OCI-LY3 (cell line): ENCODE results near the gene TGFB1.

ENCODE experiments used
- H2AFZ ChIP-seq: fragments of 200-600, 300-600 bp; shearing (Covaris generic); 2 replicates; pipeline ENCODE4 v1.6.0; 2014; ENCODE audit warnings: antibody characterized with exemption, low read depth, low read length
- H3K27ac ChIP-seq: fragments of 200-600, 300-600 bp; sonication (generic); 2 replicates; pipeline ENCODE4 v1.5.1; 2014; ENCODE audit warnings: mild to moderate bottlenecking, low read length, moderate library complexity, mixed read lengths
- H3K27me3 ChIP-seq: fragments of 200-600, 300-600 bp; sonication (generic); 2 replicates; pipeline ENCODE4 v1.6.1; 2014; ENCODE audit warnings: low read depth, low read length, mixed read lengths
- H3K36me3 ChIP-seq: fragments of 200-600, 300-600 bp; sonication (generic); replicated peaks from 2 replicates; pipeline ENCODE3; 2014; ENCODE audit warnings: low read depth, low read length, mixed read lengths
- H3K4me1 ChIP-seq: fragments of 300-600, 200-600 bp; sonication (generic); 2 replicates; pipeline ENCODE4 v1.6.1; 2014; ENCODE audit warnings: low read length, mixed read lengths
- H3K4me2 ChIP-seq: fragments of 200-600, 300-600 bp; sonication (generic); 2 replicates; pipeline ENCODE4 v1.6.1; 2014; ENCODE audit warnings: low read length, mixed read lengths
- H3K4me3 ChIP-seq: fragments of 300-600, 200-600 bp; sonication (generic); 2 replicates; pipeline ENCODE4 v1.5.1; 2014; ENCODE audit warnings: antibody characterized with exemption, mild to moderate bottlenecking, low read length, moderate library complexity
- H3K79me2 ChIP-seq: fragments of 300-600, 200-600 bp; shearing (Covaris generic); 2 replicates; pipeline ENCODE4 v1.6.1; 2014; ENCODE audit warnings: mild to moderate bottlenecking, low read length, mixed read lengths
- H3K9ac ChIP-seq: fragments of 300-600, 200-600 bp; shearing (Covaris generic); 2 replicates; pipeline ENCODE4 v1.6.0; 2014; ENCODE audit warnings: mild to moderate bottlenecking, low read length, moderate library complexity
- H3K9me3 ChIP-seq: fragments of 200-600, 300-600 bp; shearing (Covaris generic); 2 replicates; pipeline ENCODE4 v1.6.1; 2014; ENCODE audit warnings: low read length, mixed read lengths; ENCODE audit not compliant: insufficient read depth
- H4K20me1 ChIP-seq: fragments of 200-600, 300-600 bp; sonication (generic); 2 replicates; pipeline ENCODE4 v1.6.1; 2016; ENCODE audit warnings: low read length, mixed read lengths; ENCODE audit not compliant: insufficient read depth
- CTCF ChIP-seq: fragments of 200-600, 300-600 bp; sonication (generic); IDR thresholded peaks from 2 replicates; pipeline ENCODE4 v1.5.1; 2014; ENCODE audit warnings: antibody characterized with exemption, low read length, low read depth
- EZH2phosphoT487 ChIP-seq: fragments of 200-600 bp; shearing (Covaris generic); IDR thresholded peaks from 2 replicates; pipeline ENCODE4 v1.6.1; 2018; ENCODE audit warnings: antibody characterized with exemption, mixed run types, low read depth

The TGFB1 gene

GRCh38 chr19:41339936-41340335 lies 13.8 kb downstream of the TGFB1 start:
- H2AFZ ChIP-seq = no peak overlapping the region
- H4K20me1 ChIP-seq = peaks cover 18% of the 10 kb centered on the region
- H3K27me3 ChIP-seq = no peaks in the 10 kb centered on the region
- H3K4me1 ChIP-seq = peaks cover 6% of the 10 kb centered on the region; the same call in 1 of the 2 replicates
- H3K36me3 ChIP-seq = peaks cover 59% of the 10 kb centered on the region
- no peak overlapping the region for H3K27ac ChIP-seq
- H3K9me3 ChIP-seq = no peaks in the 10 kb centered on the region
- H3K79me2 ChIP-seq = peaks cover 53% of the 10 kb centered on the region
- no peak overlapping the region for H3K4me2 ChIP-seq
- no peak overlapping the region for H3K4me3 ChIP-seq
- no peak for TF ChIP-seq CTCF
- no peak for TF ChIP-seq EZH2phosphoT487
- H3K9ac ChIP-seq = no peak overlapping the region

GRCh38 chr19:41335467-41335866 lies 18.3 kb downstream of the TGFB1 start:
- Histone ChIP-seq H2AFZ (no peak overlapping the region), H3K36me3 (peaks cover 53% of the 10 kb centered on the region), H3K27me3 (no peaks in the 10 kb centered on the region), H3K27ac (no peak overlapping the region), H3K79me2 (peaks cover 38% of the 10 kb centered on the region), H3K4me1 (peaks cover 7% of the 10 kb centered on the region; the same call in 1 of the 2 replicates), H4K20me1 (peaks cover 16% of the 10 kb centered on the region; the same call in 1 of the 2 replicates), H3K4me2 (no peak overlapping the region), H3K4me3 (no peak overlapping the region), H3K9ac (no peak overlapping the region), H3K9me3 (no peaks in the 10 kb centered on the region)
- TF ChIP-seq EZH2phosphoT487 (no peak), CTCF (no peak)

GRCh38 chr19:41334793-41335192 lies 18.9 kb downstream of the TGFB1 start:
- Histone ChIP-seq H3K4me3 (no peak overlapping the region), H3K4me1 (peaks cover 13% of the 10 kb centered on the region; the same call in 1 of the 2 replicates), H2AFZ (no peak overlapping the region), H4K20me1 (peaks cover 13% of the 10 kb centered on the region; the same call in 1 of the 2 replicates), H3K36me3 (peaks cover 52% of the 10 kb centered on the region), H3K9me3 (no peaks in the 10 kb centered on the region), H3K4me2 (no peak overlapping the region), H3K27me3 (no peaks in the 10 kb centered on the region), H3K79me2 (peaks cover 33% of the 10 kb centered on the region), H3K27ac (no peak overlapping the region), H3K9ac (no peak overlapping the region)
- TF ChIP-seq EZH2phosphoT487 = no peak
- no peak for TF ChIP-seq CTCF

GRCh38 chr19:41332468-41332867 lies 21.3 kb downstream of the TGFB1 start:
- peaks cover 20% of the 10 kb centered on the region for H4K20me1 ChIP-seq
- H2AFZ ChIP-seq = no peak overlapping the region
- H3K36me3 ChIP-seq = peaks cover 56% of the 10 kb centered on the region
- H3K4me1 ChIP-seq = peaks cover 30% of the 10 kb centered on the region
- no peaks in the 10 kb centered on the region for H3K9me3 ChIP-seq
- peaks cover 35% of the 10 kb centered on the region for H3K79me2 ChIP-seq
- no peak overlapping the region for H3K4me2 ChIP-seq
- no peak overlapping the region for H3K4me3 ChIP-seq
- no peak overlapping the region for H3K27ac ChIP-seq
- no peak overlapping the region for H3K9ac ChIP-seq
- H3K27me3 ChIP-seq = no peaks in the 10 kb centered on the region
- TF ChIP-seq CTCF (no peak), EZH2phosphoT487 (no peak)
